GM19043 (cell line): Measurements from ENCODE around the gene ZKSCAN7.
"Not testable (repeated sequence)": the region's sequence is repeated elsewhere in the genome, so short reads cannot be mapped to it uniquely, and the experiment has no call there.

Experiments
- ATAC-seq: cut with Tn5 transposase; IDR thresholded peaks from one replicate; pipeline ENCODE4 v1.9.1; 2021; ENCODE audit warnings: low read depth; ENCODE audit not compliant: unreplicated experiment

Gene ZKSCAN7

GRCh38 chr3:44571024-44571423, 16.0 kb downstream of the ZKSCAN7 start:
- no peak for ATAC-seq

GRCh38 chr3:44576613-44577012, 21.6 kb downstream of the ZKSCAN7 start:
- ATAC-seq = no peak

- ATAC-seq = not testable (repeated sequence)
Measured at GRCh38 chr3:44577354-44577952, 22.5 kb downstream of the ZKSCAN7 start.

- ATAC-seq = not testable (repeated sequence)
Measured at GRCh38 chr3:44578316-44578715, 23.3 kb downstream of the ZKSCAN7 start.

GRCh38 chr3:44578924-44579515, 24.0 kb downstream of the ZKSCAN7 start:
- not testable (repeated sequence) for ATAC-seq

- ATAC-seq = not testable (repeated sequence)
Measured at GRCh38 chr3:44579749-44580148, 24.8 kb downstream of the ZKSCAN7 start.

- ATAC-seq = not testable (repeated sequence)
Measured at GRCh38 chr3:44580971-44581370, 26.0 kb downstream of the ZKSCAN7 start.

GRCh38 chr3:44584646-44585501, 29.9 kb downstream of the ZKSCAN7 start, which contains the start of gene ZNF660:
Gene ZNF660 (plus strand): TSS chr3:44584964. CDS start chr3:44594194, 9,230 bp downstream.
- ATAC-seq = peak; percentile 75

- no peak for ATAC-seq
Measured at GRCh38 chr3:44596621-44597020, 41.6 kb downstream of the ZKSCAN7 start.

- ATAC-seq = no peak
Measured at GRCh38 chr3:44601749-44602148, 46.8 kb downstream of the ZKSCAN7 start.

GRCh38 chr3:44612678-44613077, 57.7 kb downstream of the ZKSCAN7 start:
- no peak for ATAC-seq
